UCSD-AML1 (cell line): ENCODE data around the gene GPATCH4.

ENCODE experiments used
- DNase-seq: peaks from one replicate; lab custom pipeline; 2025; ENCODE audit not compliant: unreplicated experiment; lab: John Stamatoyannopoulos, UW

GPATCH4 gene

GRCh38 chr1:156581661-156582387, 19.5 kb downstream of the GPATCH4 start:
- DNase-seq: peak; percentile 62

DNA sequence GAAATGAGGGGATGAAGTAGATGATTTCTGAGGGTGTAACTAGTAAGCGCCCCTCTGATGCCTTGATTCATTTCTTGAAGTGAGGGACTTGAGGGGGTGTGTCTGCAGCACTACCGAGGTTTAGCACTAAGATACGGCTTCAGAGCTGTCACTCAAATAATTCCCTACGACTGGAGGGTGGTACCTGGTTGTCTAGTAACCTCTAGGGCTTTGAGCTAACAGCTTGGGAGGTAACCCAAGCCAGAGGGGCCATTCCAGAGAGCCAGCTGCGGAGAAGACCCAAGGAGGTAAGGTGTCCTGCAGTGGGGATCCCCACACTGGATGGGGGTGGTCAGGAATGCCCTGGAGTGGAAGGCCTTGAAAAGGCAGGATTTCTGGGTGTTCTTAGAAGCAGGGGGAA, 21.8 kb downstream of the GPATCH4 start, which contains the start of gene TTC24:
Gene TTC24, plus strand, starts transcription at position 252 of the 400 bp plus-strand sequence. CDS start 1,642 bp downstream, outside the sequence.
- no peak for DNase-seq

DNA sequence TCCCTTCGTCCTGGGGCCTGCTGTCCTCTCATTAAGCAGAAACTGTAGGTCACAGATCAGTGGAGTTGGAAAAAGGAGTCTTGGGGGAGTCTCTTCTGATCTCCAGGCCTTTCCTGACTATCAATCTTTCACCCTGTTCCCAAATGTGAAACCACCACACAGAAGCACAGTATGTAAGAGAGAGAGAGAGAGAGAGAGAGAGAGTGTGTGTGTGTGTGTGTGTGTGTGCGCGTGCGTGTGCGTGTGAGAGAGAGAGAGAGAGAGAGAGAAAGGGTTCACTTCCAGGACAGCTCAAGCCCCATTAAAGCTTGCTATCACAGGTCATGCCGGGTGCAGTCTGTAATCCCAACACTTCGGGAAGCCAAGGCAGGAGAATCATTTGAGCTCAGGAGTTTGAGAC, 23.2 kb downstream of the GPATCH4 start:
- DNase-seq: no peak

GRCh38 chr1:156577550-156577949, 23.7 kb downstream of the GPATCH4 start:
- no peak for DNase-seq

DNA sequence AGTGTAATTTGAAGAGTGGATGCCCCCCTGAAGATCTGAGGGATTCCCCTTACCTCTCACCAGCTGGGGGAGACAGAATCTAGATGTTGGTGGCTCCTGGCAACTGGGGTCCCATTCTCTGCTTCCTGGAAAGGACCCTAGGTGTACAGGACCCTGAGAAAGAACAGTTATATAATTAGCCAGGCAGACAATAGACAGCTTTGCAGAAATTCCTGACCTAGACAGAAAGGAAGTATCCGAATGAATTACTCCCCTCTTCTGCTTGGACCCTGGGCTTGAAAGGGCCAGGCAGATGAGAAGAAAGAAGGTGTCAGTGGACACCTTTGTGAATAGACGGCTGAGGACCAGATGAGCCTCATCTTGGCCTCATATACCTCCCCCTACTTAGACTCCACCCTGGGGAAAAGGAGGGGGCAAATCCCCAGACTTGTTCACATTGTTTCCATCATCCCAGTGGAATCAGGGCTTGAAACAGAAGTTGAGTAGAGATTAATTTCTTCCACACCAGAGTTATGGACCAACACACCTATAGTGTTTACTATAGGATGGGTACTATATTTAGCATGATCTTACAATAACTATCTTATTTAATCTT, 27.1 kb downstream of the GPATCH4 start:
- DNase-seq: no peak

- DNase-seq: no peak
Measured at GRCh38 chr1:156572663-156573018, 28.6 kb downstream of the GPATCH4 start.

GRCh38 chr1:156571919-156572662, 29.2 kb downstream of the GPATCH4 start, which contains the start of gene IQGAP3:
TSS of gene IQGAP3 (minus strand) at chr1:156572565. CDS start at chr1:156572529, 36 bp downstream.
- DNase-seq: peak; percentile 77

- DNase-seq: no peak
Measured at GRCh38 chr1:156571261-156571852, 29.9 kb downstream of the GPATCH4 start.

DNA sequence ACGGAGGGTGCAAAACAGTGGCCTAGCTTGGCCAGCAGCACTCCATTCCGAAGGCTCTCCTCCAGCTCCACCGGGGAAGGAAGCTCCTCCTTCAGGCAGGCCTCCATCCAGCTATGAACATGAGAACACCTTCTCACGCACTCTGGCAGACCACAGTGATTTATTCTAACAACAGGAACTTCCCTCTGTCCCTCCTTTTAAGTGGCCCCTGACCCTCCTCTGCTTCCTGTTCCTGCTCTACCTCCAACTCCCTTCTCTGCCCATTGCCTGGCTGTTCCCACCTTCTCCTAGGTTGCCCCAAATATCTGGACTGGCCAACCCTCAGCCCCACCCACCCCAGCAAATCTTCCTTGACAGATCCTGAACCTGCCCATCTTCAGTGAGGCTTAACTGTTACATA, 34.8 kb downstream of the GPATCH4 start:
- no peak for DNase-seq

DNA sequence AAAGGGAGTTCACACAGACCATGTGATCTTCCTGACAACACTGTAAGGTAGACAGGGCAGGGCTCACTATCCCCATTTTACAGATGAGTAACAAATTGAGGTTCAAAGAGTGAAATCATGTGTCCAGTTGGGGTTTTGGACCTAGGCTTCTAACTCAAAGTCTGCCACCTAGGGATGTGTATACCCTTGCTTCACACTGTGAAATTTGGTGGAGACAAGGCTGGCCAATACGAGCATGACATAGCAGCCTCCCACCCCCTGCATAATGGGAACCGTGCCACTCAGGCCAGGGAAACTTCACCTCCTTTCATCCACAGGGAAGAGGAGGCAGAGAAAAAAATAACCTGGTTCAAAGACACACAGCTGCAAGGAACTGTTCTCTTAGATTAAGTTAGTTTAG, 35.8 kb downstream of the GPATCH4 start:
- no peak for DNase-seq

DNA sequence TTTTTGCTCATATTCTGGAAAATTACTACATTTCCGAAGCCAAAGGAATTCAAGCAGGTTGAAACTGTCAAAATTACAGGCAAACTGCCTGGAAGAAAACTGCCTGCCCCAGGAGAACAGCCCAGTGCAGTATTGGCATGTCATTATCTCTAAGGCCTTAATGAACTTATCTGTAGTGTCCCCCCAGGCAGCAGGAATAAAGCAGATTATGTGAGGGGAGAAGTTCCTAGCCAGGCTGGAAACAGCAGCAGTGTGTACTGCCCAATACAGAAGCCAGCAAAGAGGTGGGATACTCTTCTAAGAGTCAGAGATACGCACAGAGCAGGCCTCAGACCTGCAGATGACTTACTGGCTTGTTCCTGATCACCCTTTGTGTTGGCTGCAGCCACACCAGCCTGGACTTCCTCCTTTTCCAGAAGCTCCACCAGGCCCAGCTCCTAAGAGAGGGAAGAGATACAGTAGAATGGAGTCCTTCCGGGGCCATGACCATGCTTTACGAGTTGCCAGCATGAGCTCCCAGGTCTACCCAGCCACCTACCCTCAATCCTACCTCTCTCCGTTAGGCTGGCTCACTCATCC, 40.6 kb downstream of the GPATCH4 start:
- DNase-seq: no peak

GRCh38 chr1:156559797-156560385, 41.4 kb downstream of the GPATCH4 start:
- DNase-seq: no peak

GRCh38 chr1:156559086-156559796, 42.0 kb downstream of the GPATCH4 start:
- no peak for DNase-seq

DNA sequence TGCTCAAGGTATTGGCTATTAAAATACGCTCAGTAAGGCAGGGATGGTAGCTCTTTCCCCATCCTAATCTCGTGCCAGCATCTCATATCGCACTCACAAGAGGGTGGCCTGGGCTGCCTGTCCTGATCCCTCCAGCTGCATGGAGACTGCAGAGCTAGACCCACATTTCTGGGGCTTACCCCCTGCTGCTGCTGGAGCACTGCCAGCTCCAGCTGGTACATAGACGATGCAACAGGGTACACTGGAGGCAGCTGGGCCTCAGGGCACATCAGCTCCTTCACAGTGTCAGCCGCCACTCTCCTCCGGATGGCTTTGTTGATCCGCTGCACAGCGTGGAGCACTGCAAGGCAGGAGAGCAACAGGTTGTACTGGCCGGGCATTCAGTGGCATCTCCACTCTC, 44.9 kb downstream of the GPATCH4 start:
- no peak for DNase-seq

- DNase-seq: no peak
Measured at GRCh38 chr1:156555715-156556114, 45.6 kb downstream of the GPATCH4 start.

DNA sequence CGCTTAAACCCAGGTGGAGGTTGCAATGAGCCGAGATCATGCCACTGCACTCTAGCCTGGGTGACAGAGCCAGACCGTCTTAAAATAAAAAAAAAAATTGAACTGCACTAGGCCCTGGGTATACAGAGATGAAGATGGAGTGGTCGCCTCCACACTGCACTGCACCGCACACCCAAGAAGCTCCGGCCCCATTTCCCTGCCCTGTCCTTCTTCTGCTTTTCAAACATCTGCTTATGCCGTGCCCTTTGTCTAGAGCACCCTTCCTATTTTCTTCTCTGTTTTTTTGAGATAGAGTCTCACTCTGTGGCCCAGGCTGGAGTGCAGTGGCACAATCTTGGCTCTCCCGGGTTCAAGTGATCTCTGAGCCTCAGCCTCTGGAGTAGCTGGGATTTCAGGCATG, 46.3 kb downstream of the GPATCH4 start:
- no peak for DNase-seq

DNA sequence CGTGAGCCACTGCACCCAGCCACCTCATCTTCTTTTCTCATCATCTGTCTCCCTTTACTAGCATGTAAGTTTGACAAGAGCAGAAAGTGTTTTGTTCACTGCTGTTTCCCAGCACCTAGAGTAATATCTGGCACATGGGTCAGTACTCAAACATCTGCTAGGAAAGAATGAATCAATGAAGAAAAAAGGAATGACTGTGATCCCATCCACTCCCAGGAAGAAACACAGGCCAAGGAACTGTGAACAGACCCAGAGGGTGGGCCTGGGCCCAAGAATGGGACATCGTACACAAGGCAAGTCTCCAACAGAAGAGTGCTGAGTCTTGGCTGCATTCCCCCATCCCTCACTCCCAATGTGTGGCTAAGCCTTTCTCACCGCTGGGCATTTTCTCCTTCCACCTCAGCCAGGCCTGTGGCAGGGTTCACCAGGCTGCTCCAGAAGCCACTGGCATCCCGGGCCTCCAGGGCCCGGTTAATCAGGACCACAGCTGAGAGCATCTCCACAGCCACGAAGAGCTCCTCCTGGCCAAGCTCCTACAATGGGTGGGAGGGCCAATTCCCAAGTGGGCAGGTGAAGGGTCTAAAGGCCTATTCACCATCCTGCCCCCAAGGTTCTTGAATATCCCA, 47.3 kb downstream of the GPATCH4 start:
- DNase-seq: no peak

GRCh38 chr1:156552937-156553336, 48.3 kb downstream of the GPATCH4 start:
- DNase-seq: peak; percentile 47

DNA sequence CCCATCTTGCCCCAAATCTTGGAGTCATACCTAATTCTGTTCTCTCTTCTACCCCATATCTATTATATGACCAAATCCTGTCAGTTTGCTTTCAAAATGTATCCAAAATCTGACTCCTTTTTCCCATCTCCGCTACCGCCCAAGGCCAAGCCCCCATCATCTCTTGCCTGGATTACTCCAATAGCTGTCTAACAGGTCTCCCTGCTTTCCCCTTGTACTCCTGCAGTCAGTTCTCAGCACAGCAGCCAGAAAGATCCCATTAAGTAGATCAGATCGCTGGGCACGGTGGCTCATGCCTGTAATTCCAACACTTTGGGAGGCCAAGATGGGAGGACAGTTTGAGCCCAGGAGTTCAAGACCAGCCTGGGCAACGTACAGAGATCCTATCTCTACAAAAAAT, 48.8 kb downstream of the GPATCH4 start:
- DNase-seq: no peak

- DNase-seq: no peak
Measured at GRCh38 chr1:156551869-156552268, 49.4 kb downstream of the GPATCH4 start.
